ENCODE data around the gene PEX11G.

- TF ChIP-seq, protein P1, sequence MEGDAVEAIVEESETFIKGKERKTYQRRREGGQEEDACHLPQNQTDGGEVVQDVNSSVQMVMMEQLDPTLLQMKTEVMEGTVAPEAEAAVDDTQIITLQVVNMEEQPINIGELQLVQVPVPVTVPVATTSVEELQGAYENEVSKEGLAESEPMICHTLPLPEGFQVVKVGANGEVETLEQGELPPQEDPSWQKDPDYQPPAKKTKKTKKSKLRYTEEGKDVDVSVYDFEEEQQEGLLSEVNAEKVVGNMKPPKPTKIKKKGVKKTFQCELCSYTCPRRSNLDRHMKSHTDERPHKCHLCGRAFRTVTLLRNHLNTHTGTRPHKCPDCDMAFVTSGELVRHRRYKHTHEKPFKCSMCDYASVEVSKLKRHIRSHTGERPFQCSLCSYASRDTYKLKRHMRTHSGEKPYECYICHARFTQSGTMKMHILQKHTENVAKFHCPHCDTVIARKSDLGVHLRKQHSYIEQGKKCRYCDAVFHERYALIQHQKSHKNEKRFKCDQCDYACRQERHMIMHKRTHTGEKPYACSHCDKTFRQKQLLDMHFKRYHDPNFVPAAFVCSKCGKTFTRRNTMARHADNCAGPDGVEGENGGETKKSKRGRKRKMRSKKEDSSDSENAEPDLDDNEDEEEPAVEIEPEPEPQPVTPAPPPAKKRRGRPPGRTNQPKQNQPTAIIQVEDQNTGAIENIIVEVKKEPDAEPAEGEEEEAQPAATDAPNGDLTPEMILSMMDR (IDR thresholded peaks at IDR 0.05): no peak
- no peak for TF ChIP-seq POLR2A (IDR thresholded peaks at IDR 0.05)
Observed at GRCh38 chr19:7528192-7528519, 39.3 kb upstream of the PEX11G start.

Measured in vagina (tissue), 2 donors.